GM12878 (cell line): Measurements from ENCODE around the gene SLITRK1. TPM values are rescaled to one million over a fixed set of nuclear protein-coding genes. Genes with fewer than 3 reads are reported as not detected.

ENCODE experiments used
- HDAC2 ChIP-seq: fragments of 200-600 bp; sonication (generic); IDR thresholded peaks from 2 replicates; pipeline ENCODE4 v1.6.1; 2017
- IRF3 ChIP-seq: fragments of 450-650 bp; IDR thresholded peaks from 2 replicates; pipeline ENCODE4 v1.6.1; 2014; ENCODE audit warnings: mild to moderate bottlenecking
- JUND ChIP-seq: IDR thresholded peaks from 2 replicates; pipeline ENCODE4 v1.6.1; 2012; ENCODE audit warnings: low read depth, mild to moderate bottlenecking, low read length, improper control_type of control experiment, moderate library complexity
- MEF2B ChIP-seq: fragments of 450-650 bp; IDR thresholded peaks from 2 replicates; pipeline ENCODE4 v1.6.1; 2018; ENCODE audit warnings: mild to moderate bottlenecking, moderate library complexity; ENCODE audit not compliant: partially characterized antibody, poor library complexity, severe bottlenecking
- PAX5 ChIP-seq: IDR thresholded peaks from 2 replicates; pipeline ENCODE4 v1.6.1; 2011; ENCODE audit warnings: low read depth, low read length, borderline replicate concordance
- POLR2AphosphoS2 ChIP-seq: IDR thresholded peaks from 2 replicates; pipeline ENCODE4 v1.6.1; 2011; ENCODE audit warnings: low read depth, mild to moderate bottlenecking, low read length, improper control_type of control experiment, moderate library complexity
- PRDM15 ChIP-seq: fragments of 450-650 bp; formaldehyde crosslinking; IDR thresholded peaks from 2 replicates; pipeline ENCODE4 v1.4.0; 2020; ENCODE audit warnings: mild to moderate bottlenecking, moderate library complexity
- RELB ChIP-seq: fragments of 450-650 bp; IDR thresholded peaks from 2 replicates; pipeline ENCODE4 v1.6.1; 2017; ENCODE audit warnings: low read depth, mild to moderate bottlenecking, moderate library complexity
- SIX5 ChIP-seq: IDR thresholded peaks from 2 replicates; pipeline ENCODE4 v1.6.1; 2011; ENCODE audit warnings: mild to moderate bottlenecking, low read depth, low read length, moderate library complexity; ENCODE audit not compliant: severe bottlenecking
- ZNF687 ChIP-seq: fragments of 450-650 bp; IDR thresholded peaks from 2 replicates; pipeline ENCODE4 v1.6.1; 2017; ENCODE audit warnings: mild to moderate bottlenecking, moderate library complexity
- polyA plus RNA-seq, 11 experiments: library from polyadenylated mRNA; depleted of rRNA in 4 of 11; unstranded in 6 of 11; stranded (reverse) in 5 of 11; fragments of >200 nt; fragmentation: Nextera tagmentation in 4 of 11; fragmentation: Illumina TruSeq in 1 of 11; extraction: Ambion mirVana in 4 of 11; extraction: Trizol in 1 of 11; gene quantifications; 1 replicate in 1 of 11; 2 replicates in 10 of 11; pipeline versions ENCODE4 v1.2.1 to v1.2.3, GENCODE V29; 2011 to 2016; ENCODE audit warnings: inconsistent platforms in 2 of 11, missing spikeins in 2 of 11, low read depth in 1 of 11
- total RNA-seq, 4 experiments: library from RNA; depleted of rRNA in 3 of 4; stranded (reverse); fragments of >200 nt in 3 of 4; fragmentation: Illumina TruSeq in 1 of 4; extraction: Trizol in 1 of 4; gene quantifications; 2 replicates each; pipeline versions ENCODE4 v1.2.1 to v1.2.3, GENCODE V29; 2013 to 2021

SLITRK1 gene
- total and polyA plus RNA-seq, 10 of the 15 experiments (the other 5 are each of a cell fraction or from before 2014, with no cell fraction given) = 0.03 to 0.78 (median 0.26) TPM

GRCh38 chr13:83867708-83868107 is 14.6 kb downstream of the SLITRK1 start (continued):
- TF ChIP-seq ZNF687 (no peak), RELB (no peak), IRF3 (no peak), PAX5 (no peak), PRDM15 (CRISPR knock-in tag) (no peak), HDAC2 (no peak), JUND (no peak), MEF2B (no peak), SIX5 (no peak), POLR2AphosphoS2 (no peak)
- TF ChIP-seq, all 136 proteins: peak for 0
